HL-60 (cell line): ENCODE data around the gene HOXD1.

Experiments used
- DNase-seq, 2 experiments: peaks; one replicate each; pipeline ENCODE4 v3.0.0-alpha.2; 2010 to 2020; ENCODE audit warnings: low read depth in 1 of 2, low spot score in 1 of 2
- H3K27ac ChIP-seq: fragments of 250-450 bp; sonication (Bioruptor Pico); replicated peaks from 2 replicates; pipeline ENCODE4 v1.5.1; 2020; ENCODE audit warnings: mild to moderate bottlenecking, moderate library complexity
- H3K27me3 ChIP-seq: fragments of 250-450 bp; sonication (Bioruptor Pico); 2 replicates; pipeline ENCODE4 v1.5.1; 2021; ENCODE audit warnings: mild to moderate bottlenecking, moderate library complexity; ENCODE audit not compliant: insufficient read depth, poor library complexity, severe bottlenecking
- H3K4me3 ChIP-seq: replicated peaks from 2 replicates; pipeline ENCODE4 v1.5.1; 2011; ENCODE audit warnings: mild to moderate bottlenecking, control low read depth, low read length; ENCODE audit not compliant: insufficient read depth
- GABPA ChIP-seq: IDR thresholded peaks from 2 replicates; pipeline ENCODE4 v1.6.1; 2012; ENCODE audit warnings: low read depth
- POLR2AphosphoS5 ChIP-seq: IDR thresholded peaks from 2 replicates; pipeline ENCODE4 v1.6.1; 2012; ENCODE audit warnings: low read depth
- REST ChIP-seq: IDR thresholded peaks from 2 replicates; pipeline ENCODE4 v1.6.1; 2012; ENCODE audit warnings: low read depth; ENCODE audit not compliant: insufficient replicate concordance
- SPI1 ChIP-seq: IDR thresholded peaks from 2 replicates; pipeline ENCODE4 v1.6.1; 2012; ENCODE audit warnings: low read depth, mild to moderate bottlenecking, borderline replicate concordance
- TF ChIP-seq, protein P1 (sequence below): IDR thresholded peaks from one replicate; pipeline ENCODE4 v1.5.1; 2011; ENCODE audit warnings: low read length, control low read depth, inconsistent platforms; ENCODE audit not compliant: insufficient read depth

HOXD1 gene

DNA sequence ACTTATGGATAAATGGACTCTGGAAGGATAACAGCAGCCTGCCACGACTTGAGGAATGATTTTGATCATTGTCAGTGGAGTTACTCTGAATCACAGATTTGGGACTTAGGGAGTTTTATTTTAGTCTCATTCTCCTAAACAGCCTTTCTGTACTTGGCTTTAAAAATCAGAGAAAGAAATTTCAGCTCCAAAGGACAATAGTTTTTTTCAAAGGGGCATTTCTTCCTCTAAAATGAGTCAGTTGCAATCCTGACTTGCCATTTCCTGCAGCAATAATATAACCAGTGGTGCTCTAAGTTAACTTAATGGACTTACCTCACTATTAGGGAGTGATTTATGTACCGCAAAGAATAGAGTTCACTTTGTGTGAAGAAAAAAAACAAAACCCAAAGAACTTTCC lies 45.7 kb downstream of the HOXD1 start:
- H3K4me3 ChIP-seq = no peak overlapping the region
- peaks cover 16% of the 10 kb centered on the region for H3K27me3 ChIP-seq
- H3K27ac ChIP-seq = no peak overlapping the region
- TF ChIP-seq, protein P1, sequence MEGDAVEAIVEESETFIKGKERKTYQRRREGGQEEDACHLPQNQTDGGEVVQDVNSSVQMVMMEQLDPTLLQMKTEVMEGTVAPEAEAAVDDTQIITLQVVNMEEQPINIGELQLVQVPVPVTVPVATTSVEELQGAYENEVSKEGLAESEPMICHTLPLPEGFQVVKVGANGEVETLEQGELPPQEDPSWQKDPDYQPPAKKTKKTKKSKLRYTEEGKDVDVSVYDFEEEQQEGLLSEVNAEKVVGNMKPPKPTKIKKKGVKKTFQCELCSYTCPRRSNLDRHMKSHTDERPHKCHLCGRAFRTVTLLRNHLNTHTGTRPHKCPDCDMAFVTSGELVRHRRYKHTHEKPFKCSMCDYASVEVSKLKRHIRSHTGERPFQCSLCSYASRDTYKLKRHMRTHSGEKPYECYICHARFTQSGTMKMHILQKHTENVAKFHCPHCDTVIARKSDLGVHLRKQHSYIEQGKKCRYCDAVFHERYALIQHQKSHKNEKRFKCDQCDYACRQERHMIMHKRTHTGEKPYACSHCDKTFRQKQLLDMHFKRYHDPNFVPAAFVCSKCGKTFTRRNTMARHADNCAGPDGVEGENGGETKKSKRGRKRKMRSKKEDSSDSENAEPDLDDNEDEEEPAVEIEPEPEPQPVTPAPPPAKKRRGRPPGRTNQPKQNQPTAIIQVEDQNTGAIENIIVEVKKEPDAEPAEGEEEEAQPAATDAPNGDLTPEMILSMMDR = no peak
- TF ChIP-seq REST (no peak), SPI1 (no peak), GABPA (no peak), POLR2AphosphoS5 (no peak)
- no peak for DNase-seq

- H3K27me3 ChIP-seq = peaks cover 14% of the 10 kb centered on the region
- DNase-seq = no peak
- no peak overlapping the region for H3K27ac ChIP-seq
- TF ChIP-seq, protein P1 = no peak
- TF ChIP-seq GABPA (no peak), REST (no peak), POLR2AphosphoS5 (no peak), SPI1 (no peak)
- no peak overlapping the region for H3K4me3 ChIP-seq
Observed at GRCh38 chr2:176234940-176235339, 46.5 kb downstream of the HOXD1 start.

DNA sequence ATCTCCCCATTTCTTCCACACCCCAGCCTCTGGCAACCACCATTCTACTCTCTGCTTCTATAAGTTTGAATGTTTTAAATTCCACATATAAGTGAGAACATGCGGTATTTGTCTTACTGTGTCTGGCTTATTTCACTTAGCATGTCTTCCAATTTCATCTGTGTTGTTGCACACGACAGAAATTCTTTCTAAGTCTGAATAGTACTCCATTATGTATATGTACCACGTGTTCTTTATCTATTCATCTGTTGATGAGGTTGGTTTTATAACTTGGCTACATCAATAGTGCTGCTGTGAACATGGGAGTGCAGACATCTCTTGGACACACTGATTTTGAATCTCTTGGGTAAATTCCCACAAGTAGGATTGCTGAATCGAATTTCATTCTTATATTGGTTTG lies 49.0 kb downstream of the HOXD1 start:
- Histone ChIP-seq H3K27ac (no peak overlapping the region), H3K4me3 (no peak overlapping the region), H3K27me3 (peaks cover 15% of the 10 kb centered on the region)
- TF ChIP-seq GABPA = no peak
- no peak for TF ChIP-seq SPI1
- TF ChIP-seq POLR2AphosphoS5 = no peak
- TF ChIP-seq, protein P1 = no peak
- TF ChIP-seq REST = no peak
- no peak for DNase-seq
